ENCODE measurements around the gene MT1M.

DNA sequence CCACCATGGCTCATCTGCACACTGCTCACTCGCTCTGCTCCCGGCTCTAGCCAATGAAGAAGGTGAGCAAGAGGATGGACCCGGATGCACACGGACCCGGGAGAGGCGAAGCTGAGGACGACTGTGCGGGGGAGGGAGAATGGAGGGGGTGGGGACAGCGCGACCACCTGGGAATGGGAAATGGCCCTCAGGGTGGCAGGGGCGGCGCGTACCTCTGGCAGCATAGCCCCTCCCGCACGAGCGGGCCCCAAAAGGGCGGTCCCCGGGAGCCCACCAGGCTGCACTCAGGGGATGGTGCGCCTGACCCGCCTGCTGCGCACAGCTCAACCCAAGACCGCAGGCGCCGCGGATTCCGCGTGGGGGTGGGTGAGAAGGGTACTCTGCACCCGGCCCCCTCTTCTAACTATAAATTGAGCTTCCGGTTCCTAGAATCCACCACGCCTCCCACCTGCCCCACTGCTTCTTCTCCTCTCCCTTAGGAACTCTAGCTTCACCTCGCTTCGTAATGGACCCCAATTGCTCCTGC, 43.3 kb downstream of the MT1M start:
- TF ChIP-seq, protein P1, sequence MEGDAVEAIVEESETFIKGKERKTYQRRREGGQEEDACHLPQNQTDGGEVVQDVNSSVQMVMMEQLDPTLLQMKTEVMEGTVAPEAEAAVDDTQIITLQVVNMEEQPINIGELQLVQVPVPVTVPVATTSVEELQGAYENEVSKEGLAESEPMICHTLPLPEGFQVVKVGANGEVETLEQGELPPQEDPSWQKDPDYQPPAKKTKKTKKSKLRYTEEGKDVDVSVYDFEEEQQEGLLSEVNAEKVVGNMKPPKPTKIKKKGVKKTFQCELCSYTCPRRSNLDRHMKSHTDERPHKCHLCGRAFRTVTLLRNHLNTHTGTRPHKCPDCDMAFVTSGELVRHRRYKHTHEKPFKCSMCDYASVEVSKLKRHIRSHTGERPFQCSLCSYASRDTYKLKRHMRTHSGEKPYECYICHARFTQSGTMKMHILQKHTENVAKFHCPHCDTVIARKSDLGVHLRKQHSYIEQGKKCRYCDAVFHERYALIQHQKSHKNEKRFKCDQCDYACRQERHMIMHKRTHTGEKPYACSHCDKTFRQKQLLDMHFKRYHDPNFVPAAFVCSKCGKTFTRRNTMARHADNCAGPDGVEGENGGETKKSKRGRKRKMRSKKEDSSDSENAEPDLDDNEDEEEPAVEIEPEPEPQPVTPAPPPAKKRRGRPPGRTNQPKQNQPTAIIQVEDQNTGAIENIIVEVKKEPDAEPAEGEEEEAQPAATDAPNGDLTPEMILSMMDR (IDR thresholded peaks at IDR 0.05) = no peak
- TF ChIP-seq HDAC2 (IDR thresholded peaks at IDR 0.05) = no peak
- TF ChIP-seq CHD2 (IDR thresholded peaks at IDR 0.05; ENCODE audit: low read length, partially characterized antibody) = no peak
- TF ChIP-seq RFX5 (IDR thresholded peaks at IDR 0.05) = no peak
- no peak for TF ChIP-seq ZSCAN20 (CRISPR knock-in tag; IDR thresholded peaks at IDR 0.05)
- TF ChIP-seq RAD21 (conservative IDR thresholded peaks at IDR 0.05 in 1 of 2, IDR thresholded peaks at IDR 0.05 in 1 of 2) = no peak
- no peak for TF ChIP-seq RCOR1 (IDR thresholded peaks at IDR 0.05; ENCODE audit: low read depth, low read length)
- TF ChIP-seq POLR2A (IDR thresholded peaks at IDR 0.05; ENCODE audit: low read length) = no peak
